IPS-NIHi7 (cell line): ENCODE data around the gene NFX1.

Source experiments
- DNase-seq: peaks from one replicate; pipeline ENCODE4 v3.0.0; 2012; ENCODE audit warnings: mixed read lengths; ENCODE audit errors: extremely low spot score

NFX1 gene

GRCh38 chr9:33267151-33267767, 23.1 kb upstream of the NFX1 start:
- DNase-seq: no peak

GRCh38 chr9:33270146-33270545, 20.2 kb upstream of the NFX1 start:
- DNase-seq: no peak

- DNase-seq: no peak
Measured at GRCh38 chr9:33272061-33272460, 18.3 kb upstream of the NFX1 start.

- DNase-seq: no peak
Measured at GRCh38 chr9:33273266-33273971, 16.9 kb upstream of the NFX1 start.

- no peak for DNase-seq
Measured at GRCh38 chr9:33273972-33274328, 16.4 kb upstream of the NFX1 start.

GRCh38 chr9:33277484-33277883, 12.8 kb upstream of the NFX1 start:
- no peak for DNase-seq

GRCh38 chr9:33285502-33285901, 4.8 kb upstream of the NFX1 start:
- no peak for DNase-seq

GRCh38 chr9:33287087-33287490, 3.2 kb upstream of the NFX1 start:
- DNase-seq: peak; percentile 64

GRCh38 chr9:33288235-33288634, 2.1 kb upstream of the NFX1 start:
- no peak for DNase-seq

GRCh38 chr9:33288828-33289483, 1.4 kb upstream of the NFX1 start:
- no peak for DNase-seq

GRCh38 chr9:33289496-33289895, 820 bp upstream of the NFX1 start:
- DNase-seq: no peak

- no peak for DNase-seq
Measured at GRCh38 chr9:33289936-33290246, 425 bp upstream of the NFX1 start.

GRCh38 chr9:33291031-33291397, 698 bp downstream of the NFX1 start:
- no peak for DNase-seq

GRCh38 chr9:33291901-33292300, 1.6 kb downstream of the NFX1 start:
- no peak for DNase-seq

GRCh38 chr9:33293782-33294181, 3.5 kb downstream of the NFX1 start:
- no peak for DNase-seq

- no peak for DNase-seq
Measured at GRCh38 chr9:33294670-33295432, 4.5 kb downstream of the NFX1 start.

GRCh38 chr9:33295571-33295970, 5.3 kb downstream of the NFX1 start:
- no peak for DNase-seq

- DNase-seq: no peak
Measured at GRCh38 chr9:33297432-33297831, 7.1 kb downstream of the NFX1 start.

GRCh38 chr9:33300546-33300945, 10.2 kb downstream of the NFX1 start:
- DNase-seq: no peak

GRCh38 chr9:33304362-33304761, 14.0 kb downstream of the NFX1 start:
- no peak for DNase-seq

- no peak for DNase-seq
Measured at GRCh38 chr9:33306037-33306436, 15.7 kb downstream of the NFX1 start.

- DNase-seq: no peak
Measured at GRCh38 chr9:33307067-33307466, 16.8 kb downstream of the NFX1 start.

- no peak for DNase-seq
Measured at GRCh38 chr9:33309903-33310302, 19.6 kb downstream of the NFX1 start.
